ENCODE measurements around the gene TMEM212.

The TMEM212 gene

DNA sequence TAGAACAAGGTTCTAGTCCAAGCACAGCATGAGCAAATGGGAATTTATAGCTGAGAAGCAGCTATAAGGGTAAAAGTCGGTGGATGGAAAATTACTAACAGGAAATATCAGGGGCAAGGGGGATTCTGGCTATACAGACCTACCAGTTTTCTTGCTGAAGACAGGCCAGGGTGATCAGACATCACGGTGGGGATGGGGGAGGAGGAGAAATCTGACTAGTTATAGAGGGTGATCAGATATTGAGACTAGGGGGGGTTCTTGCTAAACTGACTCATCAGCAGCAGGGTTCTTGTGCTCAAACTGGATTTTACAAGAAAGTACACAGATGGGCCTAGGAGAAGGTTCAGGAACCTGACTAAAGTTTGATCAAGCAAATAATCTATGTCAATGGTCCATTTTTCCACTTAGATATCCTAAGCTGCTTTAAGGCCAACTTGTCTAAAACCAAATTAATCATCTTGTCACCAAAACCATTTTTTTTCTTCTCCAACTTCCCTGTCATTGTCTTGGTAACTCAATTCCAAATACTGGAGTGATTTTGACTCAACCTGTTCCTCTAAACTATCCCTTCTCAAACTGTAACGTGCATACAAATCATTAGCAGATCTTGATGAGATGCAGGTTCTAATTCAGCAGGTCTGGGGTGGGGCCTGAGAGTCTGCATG, 4.6 kb downstream of the TMEM212 start:
- Histone ChIP-seq H3K36me3 (no peaks in the 10 kb centered on the region), H3K4me1 (peaks cover 0 to 17% (median 2%) of the 10 kb centered on the region in 4 donors), H3K27ac (no peak overlapping the region), H3K4me3 (no peak overlapping the region), H3K27me3 (no peaks in the 10 kb centered on the region), H3K9me3 (no peaks in the 10 kb centered on the region)
- TF ChIP-seq, protein P1, sequence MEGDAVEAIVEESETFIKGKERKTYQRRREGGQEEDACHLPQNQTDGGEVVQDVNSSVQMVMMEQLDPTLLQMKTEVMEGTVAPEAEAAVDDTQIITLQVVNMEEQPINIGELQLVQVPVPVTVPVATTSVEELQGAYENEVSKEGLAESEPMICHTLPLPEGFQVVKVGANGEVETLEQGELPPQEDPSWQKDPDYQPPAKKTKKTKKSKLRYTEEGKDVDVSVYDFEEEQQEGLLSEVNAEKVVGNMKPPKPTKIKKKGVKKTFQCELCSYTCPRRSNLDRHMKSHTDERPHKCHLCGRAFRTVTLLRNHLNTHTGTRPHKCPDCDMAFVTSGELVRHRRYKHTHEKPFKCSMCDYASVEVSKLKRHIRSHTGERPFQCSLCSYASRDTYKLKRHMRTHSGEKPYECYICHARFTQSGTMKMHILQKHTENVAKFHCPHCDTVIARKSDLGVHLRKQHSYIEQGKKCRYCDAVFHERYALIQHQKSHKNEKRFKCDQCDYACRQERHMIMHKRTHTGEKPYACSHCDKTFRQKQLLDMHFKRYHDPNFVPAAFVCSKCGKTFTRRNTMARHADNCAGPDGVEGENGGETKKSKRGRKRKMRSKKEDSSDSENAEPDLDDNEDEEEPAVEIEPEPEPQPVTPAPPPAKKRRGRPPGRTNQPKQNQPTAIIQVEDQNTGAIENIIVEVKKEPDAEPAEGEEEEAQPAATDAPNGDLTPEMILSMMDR (IDR thresholded peaks at IDR 0.05): no peak
- intact Hi-C loops (cut with DNase I; ENCODE audit: low total_unique reads): no loop called here
- no peak for DNase-seq

DNA sequence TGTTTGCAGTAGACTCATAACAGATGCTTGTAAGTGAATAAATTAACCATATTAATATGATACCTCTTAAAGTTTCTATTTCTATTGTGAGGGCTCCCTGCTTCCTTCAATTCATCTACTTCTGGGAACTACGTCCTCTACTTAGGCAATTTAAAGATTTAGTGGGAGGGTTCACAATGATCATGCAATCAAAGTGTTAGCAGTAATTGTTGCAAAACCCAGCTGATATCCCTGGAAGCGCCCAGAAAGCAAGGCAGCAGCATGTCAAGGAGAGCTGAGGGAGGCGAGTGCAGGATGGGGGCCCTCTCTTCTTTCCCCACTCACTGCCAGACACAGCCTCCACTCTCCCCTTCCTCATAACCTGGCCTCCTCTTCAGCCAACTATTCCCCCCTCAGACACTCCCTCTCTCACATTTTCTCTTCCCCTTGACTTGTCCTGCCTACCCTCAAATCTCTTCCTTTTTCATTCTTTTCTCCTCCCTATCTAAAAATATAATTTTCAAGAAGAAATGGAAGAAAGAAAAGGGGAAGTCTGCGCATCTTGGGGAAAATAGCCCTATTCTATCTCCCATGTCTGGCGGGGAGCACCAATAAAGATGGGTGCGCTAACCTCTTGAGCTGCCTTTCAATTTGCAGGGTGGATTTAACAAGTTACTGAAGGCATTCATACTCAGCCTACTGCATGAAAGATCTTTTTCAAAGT, 6.6 kb downstream of the TMEM212 start:
- H3K36me3 ChIP-seq: no peaks in the 10 kb centered on the region
- intact Hi-C loops (cut with DNase I; ENCODE audit: low total_unique reads): no loop called here
- H3K4me1 ChIP-seq: peaks cover 0 to 12% (median 2%) of the 10 kb centered on the region in 4 donors
- H3K4me3 ChIP-seq: no peak overlapping the region
- H3K9me3 ChIP-seq: peaks cover 0 to 11% (median 0%) of the 10 kb centered on the region in 3 donors
- H3K27ac ChIP-seq: no peak overlapping the region
- TF ChIP-seq, protein P1 (IDR thresholded peaks at IDR 0.05): no peak
- no peak for DNase-seq
- no peaks in the 10 kb centered on the region for H3K27me3 ChIP-seq

DNA sequence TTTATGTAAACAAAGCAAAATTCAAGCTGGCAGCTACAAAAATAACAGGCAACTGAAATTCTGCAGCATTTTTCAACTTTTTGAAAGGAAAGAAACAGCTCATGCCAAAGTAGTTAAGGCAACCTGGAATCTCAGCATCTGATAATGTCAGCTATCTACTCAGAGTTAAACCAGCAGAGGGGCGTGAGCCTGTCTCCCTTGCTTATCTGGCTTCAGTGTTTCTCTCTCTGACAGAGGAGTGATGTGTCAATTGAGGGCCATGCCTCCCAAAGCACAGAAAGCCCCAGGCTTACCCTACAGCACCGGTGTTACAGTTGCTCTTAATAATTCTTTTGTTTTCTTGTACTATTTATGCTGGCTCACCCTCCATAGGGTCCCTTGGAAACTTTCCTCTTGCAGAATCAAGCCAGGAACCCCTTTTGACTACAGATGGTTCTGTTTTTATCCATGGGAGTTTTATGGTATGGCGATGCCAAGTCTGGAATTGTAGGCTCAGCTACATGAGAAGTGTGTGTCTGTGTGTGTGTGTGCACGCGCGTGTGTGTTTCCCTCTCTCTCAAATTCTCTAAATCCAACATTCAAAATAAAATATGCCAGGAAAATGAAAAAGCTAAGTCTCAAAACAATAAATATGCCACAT, 7.3 kb downstream of the TMEM212 start:
- H3K4me3 ChIP-seq: no peak overlapping the region
- H3K4me1 ChIP-seq: peaks cover 0 to 12% (median 2%) of the 10 kb centered on the region in 4 donors
- H3K9me3 ChIP-seq: peaks cover 0 to 12% (median 0%) of the 10 kb centered on the region in 3 donors
- no peak overlapping the region for H3K27ac ChIP-seq
- no peaks in the 10 kb centered on the region for H3K27me3 ChIP-seq
- TF ChIP-seq, protein P1 (IDR thresholded peaks at IDR 0.05): no peak
- intact Hi-C loops (cut with DNase I; ENCODE audit: low total_unique reads): no loop called here
- H3K36me3 ChIP-seq: no peaks in the 10 kb centered on the region
- DNase-seq: no peak

DNA sequence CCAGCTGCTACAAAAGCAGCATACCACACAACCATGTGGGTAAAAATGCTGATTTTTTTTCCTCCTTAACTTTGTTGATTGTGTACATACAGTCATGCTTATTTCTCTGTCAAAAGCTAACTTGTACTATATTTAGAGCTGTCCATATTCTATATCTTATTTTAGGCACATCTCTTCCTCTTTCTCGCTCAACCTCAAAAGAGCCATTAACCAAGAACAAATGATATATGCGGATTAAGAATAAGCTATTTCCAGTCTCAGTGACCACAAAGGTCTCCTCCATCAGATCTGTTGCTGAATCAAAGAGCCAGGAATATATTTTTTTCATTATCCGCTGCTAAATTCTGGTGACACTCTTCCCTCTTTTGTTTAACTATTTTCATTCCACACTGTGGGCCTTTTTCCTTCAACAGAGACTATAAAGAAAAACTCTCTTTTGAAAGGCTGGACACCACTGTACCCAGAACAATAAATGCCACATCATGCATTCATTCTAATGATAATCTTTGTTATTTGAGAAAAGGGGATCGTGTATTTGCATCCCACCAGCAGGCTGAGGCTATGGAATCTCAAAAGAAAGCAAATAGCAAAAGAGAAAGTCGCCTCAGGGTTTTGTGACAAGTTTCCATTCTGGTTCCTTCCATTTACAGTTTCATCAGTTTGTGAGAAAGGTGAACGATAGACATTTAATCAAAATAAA, 8.0 kb downstream of the TMEM212 start:
- no peaks in the 10 kb centered on the region for H3K36me3 ChIP-seq
- H3K4me1 ChIP-seq: peaks cover 0 to 12% (median 2%) of the 10 kb centered on the region in 4 donors
- no peak for DNase-seq
- peaks cover 0 to 12% (median 0%) of the 10 kb centered on the region in 3 donors for H3K9me3 ChIP-seq
- TF ChIP-seq, protein P1 (IDR thresholded peaks at IDR 0.05): no peak
- no peak overlapping the region for H3K4me3 ChIP-seq
- intact Hi-C loops (cut with DNase I; ENCODE audit: low total_unique reads): no loop called here
- H3K27me3 ChIP-seq: no peaks in the 10 kb centered on the region
- no peak overlapping the region for H3K27ac ChIP-seq

DNA sequence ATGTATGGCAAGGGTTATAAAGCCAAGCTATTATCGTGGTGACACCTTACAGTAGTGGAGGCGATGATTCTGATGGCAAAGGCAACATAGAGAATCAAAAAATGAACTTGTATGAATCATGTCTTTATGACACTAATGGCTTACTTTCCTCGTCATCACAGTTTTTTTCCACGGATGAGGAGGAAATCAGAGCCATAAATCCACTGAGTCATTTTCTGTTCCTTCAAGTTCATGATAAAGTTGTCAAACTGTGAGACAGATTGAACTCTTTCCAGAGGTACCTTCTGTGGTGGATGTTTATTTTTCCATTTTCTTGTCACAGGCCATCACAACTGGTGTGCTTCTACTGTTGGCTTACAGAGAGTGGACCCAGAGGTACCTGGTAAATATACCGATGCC, 8.5 kb downstream of the TMEM212 start:
- H3K27ac ChIP-seq: no peak overlapping the region
- intact Hi-C loops (cut with DNase I; ENCODE audit: low total_unique reads): no loop called here
- H3K36me3 ChIP-seq: no peaks in the 10 kb centered on the region
- H3K9me3 ChIP-seq: peaks cover 0 to 12% (median 0%) of the 10 kb centered on the region in 3 donors
- DNase-seq: no peak
- no peaks in the 10 kb centered on the region for H3K27me3 ChIP-seq
- H3K4me3 ChIP-seq: no peak overlapping the region
- peaks cover 0 to 12% (median 2%) of the 10 kb centered on the region in 4 donors for H3K4me1 ChIP-seq
- TF ChIP-seq, protein P1 (IDR thresholded peaks at IDR 0.05): no peak

All from tibial artery (tissue), 4 donors.